ENCODE measurements around the gene LRP10.
"Not testable (repeated sequence)": the region's sequence is repeated elsewhere in the genome, so short reads cannot be mapped to it uniquely, and the experiment has no call there.

Gene LRP10

GRCh38 chr14:22887260-22887989 lies 15.9 kb downstream of the LRP10 start:
- DNase-seq (ENCODE audit: low read depth in 2 of 2) = no peak

DNA sequence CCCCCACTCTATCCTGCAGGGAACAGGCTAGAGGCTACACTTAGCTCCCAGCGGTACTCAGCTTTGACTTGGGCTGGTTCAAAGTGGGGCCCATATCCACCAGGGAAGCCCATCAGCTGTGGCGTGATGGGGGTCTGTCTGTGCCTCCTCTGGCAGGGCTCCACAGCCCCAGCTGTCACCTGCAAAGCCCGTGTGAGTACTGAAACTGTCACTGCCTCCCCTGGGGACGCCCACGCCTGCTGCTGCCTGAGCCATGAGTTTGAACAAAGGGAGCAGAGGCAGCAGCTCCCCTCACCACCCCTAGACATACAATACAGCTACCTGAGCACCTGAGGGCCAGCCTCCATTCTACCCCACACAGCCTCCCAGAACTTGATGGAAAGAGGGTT lies 16.4 kb downstream of the LRP10 start:
- peak; percentile 14 to 36 for DNase-seq (ENCODE audit: low read depth in 2 of 2)

- DNase-seq (ENCODE audit: low read depth in 2 of 2) = no peak
Observed at GRCh38 chr14:22888662-22889061, 17.1 kb downstream of the LRP10 start.

DNA sequence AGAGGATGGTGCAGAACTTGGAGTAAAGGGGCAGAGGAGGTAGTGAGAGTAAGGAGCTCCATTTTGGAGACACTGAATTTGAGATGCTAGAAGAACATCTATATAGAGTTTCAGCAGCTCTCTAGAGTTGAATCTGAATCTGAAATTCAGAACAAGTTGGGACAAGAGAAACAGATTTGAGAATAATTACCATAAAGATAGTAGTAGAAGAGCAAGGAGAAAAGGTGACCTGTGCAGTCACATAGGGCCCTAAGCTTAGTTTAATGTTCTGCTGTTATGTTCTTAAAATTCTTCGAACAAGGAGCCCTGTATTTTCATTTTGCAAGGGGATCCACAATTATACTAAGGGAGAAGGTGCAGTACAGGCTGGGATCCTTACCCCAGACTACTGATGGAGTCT lies 18.9 kb downstream of the LRP10 start:
- DNase-seq (ENCODE audit: low read depth in 2 of 2) = no peak

DNA sequence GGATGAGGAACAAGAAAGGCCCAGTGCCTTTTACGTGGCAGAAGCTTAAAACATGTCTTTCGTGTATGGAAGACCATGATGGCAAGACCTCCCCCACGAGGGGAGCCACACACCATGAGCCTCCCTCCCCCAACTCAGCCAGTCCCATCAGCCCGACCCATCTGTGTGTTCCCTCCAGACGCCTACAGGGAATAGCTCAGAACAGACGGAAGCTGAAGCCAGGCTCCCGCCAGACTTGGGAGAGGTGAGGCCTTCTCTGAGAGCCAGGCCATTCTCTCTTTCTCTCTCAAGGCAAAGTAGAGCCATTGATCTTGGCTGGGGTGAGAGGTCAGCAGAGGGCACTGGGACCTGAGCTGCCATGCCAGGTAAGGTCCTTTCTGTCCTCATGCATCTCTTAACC lies 20.9 kb downstream of the LRP10 start:
- DNase-seq (ENCODE audit: low read depth in 2 of 2) = no peak

DNA sequence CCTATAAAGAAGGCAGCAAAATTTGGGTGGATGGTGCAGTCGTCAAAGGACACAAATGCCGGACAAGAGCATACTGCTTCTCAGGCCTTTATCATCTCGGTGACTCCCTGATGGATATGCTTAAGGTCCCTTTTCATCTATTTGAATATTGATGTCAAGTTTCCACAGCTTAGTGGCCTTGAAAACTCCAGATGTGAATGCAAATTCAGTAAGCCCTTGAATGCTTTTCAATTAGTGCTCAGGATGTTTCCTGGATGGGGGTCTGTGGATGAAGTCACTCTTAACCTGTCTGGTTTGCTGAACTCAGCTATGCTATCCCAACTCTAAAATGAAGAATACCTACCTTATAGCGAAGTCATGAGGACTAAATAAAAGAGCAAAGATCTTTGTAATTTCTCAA lies 22.2 kb downstream of the LRP10 start:
- DNase-seq (ENCODE audit: low read depth in 2 of 2) = no peak

- DNase-seq (ENCODE audit: low read depth in 2 of 2) = no peak
Observed at GRCh38 chr14:22895402-22895801, 23.9 kb downstream of the LRP10 start.

GRCh38 chr14:22896356-22896755 lies 24.8 kb downstream of the LRP10 start:
- no peak for DNase-seq (ENCODE audit: low read depth in 2 of 2)

DNA sequence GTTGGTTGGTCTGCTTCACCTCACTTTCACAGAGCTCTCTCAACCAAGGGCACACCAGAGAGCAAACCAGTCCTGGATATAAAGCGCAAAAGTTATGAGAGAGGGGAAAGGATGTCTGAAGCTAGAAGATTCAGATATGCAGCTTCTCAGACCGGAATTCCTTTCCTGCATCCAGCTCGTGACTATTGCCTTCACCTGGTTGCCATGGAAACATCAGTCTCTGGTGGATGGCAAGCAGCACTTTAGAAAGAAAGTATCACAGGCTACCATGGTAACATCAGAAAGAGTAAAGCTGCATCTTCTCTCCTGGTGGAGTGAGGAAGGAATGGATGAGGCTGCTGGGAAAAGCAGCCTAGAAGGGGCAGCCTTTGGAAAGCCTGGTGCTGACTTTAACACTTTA lies 25.2 kb downstream of the LRP10 start:
- DNase-seq (ENCODE audit: low read depth in 2 of 2) = no peak

DNA sequence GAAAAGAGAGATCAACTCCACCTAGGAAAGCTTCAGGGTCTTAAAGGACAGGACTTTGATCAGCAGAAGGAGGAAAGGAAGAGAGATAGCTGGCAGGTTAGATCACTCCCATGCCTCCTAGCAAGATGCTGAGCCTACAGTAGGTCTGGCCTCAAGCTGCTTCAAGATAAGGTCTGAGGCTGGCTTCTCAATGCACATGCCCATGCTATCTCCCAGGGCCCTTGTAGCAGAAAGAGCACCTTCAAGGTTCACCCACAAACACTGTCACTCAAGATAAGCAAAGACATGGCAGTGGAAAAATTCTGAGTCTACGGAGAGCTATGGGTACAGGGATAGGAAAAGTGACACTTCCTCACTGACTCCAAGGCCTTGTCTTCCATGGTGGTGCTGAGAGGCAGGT lies 25.8 kb downstream of the LRP10 start:
- DNase-seq (ENCODE audit: low read depth in 2 of 2) = no peak

GRCh38 chr14:22898302-22899090 lies 27.0 kb downstream of the LRP10 start:
- DNase-seq (ENCODE audit: low read depth in 2 of 2) = no peak

DNA sequence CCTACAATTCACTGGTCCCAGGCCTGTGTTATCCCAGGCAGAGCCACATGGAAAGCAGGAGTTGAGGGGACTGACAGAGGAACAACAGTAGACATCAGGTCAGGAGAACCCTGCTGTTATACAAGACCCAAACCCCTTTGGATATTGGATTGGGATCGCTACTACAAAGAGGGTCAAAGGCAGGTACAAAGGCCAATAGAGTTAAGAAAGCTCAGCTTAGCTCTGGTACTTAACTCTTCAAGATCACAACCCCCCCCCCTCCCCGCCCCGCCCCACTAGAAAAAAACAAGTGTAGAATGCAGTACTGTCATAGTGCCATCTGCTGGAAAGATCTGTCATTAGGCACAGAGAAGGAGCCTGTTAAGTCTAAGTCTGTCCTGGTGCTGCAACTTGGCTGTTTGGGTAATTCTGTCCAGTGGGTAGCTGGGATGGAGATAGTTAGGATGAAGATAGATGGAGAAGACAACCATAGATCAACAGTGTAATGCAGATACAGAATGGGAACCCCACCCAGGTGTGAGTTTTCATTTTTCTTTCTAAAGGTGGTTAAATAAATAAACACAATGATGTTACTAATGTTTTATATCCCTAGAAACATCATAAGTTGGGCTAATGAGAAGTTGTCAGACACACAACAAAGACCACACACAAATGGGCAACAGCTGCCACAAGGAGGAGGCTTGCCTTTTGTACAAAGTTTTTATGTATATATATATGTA lies 28.7 kb downstream of the LRP10 start:
- DNase-seq (ENCODE audit: low read depth in 2 of 2) = no peak

GRCh38 chr14:22901799-22902198 lies 30.3 kb downstream of the LRP10 start:
- no peak for DNase-seq (ENCODE audit: low read depth in 2 of 2)

- no peak for DNase-seq (ENCODE audit: low read depth in 2 of 2)
Observed at GRCh38 chr14:22903742-22904087, 32.2 kb downstream of the LRP10 start.

- no peak for DNase-seq (ENCODE audit: low read depth in 2 of 2)
Observed at GRCh38 chr14:22905627-22906026, 34.1 kb downstream of the LRP10 start.

DNA sequence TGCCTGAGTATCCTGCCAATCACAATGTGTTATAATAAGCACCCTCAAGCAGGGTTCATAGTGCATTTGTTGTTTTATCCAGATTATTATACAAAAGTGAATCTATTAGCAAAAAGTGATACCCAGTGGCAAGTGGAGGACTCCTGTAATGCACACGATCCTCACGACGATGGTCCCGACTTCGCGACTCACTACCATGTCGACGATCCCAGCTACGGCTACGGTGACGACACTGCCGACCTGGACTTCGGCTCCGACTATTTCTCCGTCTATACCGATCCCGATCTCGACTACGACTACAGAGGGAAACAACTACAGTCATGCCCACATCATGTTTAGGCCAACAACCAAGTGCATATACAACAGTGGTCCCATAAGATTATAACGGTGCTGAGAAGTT lies 34.5 kb downstream of the LRP10 start:
- no peak for DNase-seq (ENCODE audit: low read depth in 2 of 2)

DNA sequence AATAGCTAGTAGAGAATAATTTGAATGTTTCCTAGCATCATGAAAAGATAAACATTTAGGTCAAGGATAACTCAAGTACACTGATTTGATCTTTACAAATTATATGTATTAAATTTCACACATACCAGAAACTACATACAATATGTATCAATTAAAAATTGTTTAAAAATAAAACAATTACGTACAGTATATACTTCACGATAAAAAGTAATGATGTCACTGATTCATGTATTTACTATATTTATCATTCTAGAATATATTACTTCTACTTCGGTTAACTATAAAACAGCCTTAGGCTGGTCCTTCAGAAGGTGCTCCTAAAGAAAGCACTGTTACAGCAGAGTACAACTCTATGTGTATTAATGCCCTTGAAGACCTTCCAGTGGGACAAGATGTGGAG lies 35.9 kb downstream of the LRP10 start:
- DNase-seq (ENCODE audit: low read depth in 2 of 2) = no peak

DNA sequence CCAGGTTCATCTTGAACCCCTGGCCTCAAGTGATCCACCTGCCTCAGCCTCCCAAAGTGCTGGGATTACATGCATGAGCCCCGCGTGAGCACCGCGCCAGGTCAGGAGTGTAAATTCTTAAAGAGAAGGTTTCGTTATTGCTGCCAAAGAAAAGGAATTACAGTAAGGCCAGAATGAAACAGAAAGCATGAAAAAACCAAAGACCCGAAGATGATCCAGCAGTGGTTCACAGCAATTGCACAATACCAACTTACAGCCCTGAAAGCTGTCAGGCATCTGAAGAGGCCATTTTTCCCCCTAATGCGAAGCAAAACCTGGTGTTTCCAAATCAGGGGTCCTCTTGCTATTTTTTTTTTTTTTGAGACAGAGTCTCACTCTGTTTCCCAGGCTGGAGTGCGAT lies 37.1 kb downstream of the LRP10 start:
- DNase-seq (ENCODE audit: low read depth in 2 of 2) = no peak

DNA sequence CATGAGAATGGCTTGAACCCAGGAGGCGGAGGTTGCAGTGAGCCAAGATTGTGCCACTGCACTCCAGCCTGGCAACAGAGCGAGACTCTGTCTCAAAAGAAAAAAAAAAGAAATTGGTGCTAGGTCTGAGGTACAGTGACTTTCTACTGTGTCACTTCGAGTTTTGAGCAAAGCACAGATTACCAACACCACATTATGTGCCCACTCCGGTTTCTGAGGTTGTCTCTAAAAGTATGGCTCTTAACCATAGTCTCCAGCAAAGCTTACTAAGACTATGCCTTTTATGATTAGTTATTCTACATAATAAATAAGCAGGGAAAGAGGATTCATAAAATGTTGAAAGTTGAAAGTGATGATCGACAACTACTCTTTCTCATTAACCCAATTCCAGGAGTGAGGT lies 39.4 kb downstream of the LRP10 start:
- DNase-seq (ENCODE audit: low read depth in 2 of 2) = no peak

GRCh38 chr14:22914836-22915235 lies 43.3 kb downstream of the LRP10 start:
- DNase-seq (ENCODE audit: low read depth in 2 of 2) = not testable (repeated sequence)

- DNase-seq (ENCODE audit: low read depth in 2 of 2) = no peak
Observed at GRCh38 chr14:22915886-22916521, 44.5 kb downstream of the LRP10 start.

Measured in stimulated activated CD8-positive, alpha-beta memory T cell treated with anti-CD3 and anti-CD28 coated beads, Interleukin-2, amount 100 ng/mL, for 48 hours (primary cell).